K562 (cell line): Measurements from ENCODE around the gene ZNF284. TPM values are rescaled to one million over a fixed set of nuclear protein-coding genes. Genes with fewer than 3 reads are reported as not detected.
A peak's percentile ranks its signal among the peaks of the same experiment; 100 is the strongest.

ENCODE experiments used
- BRF1 ChIP-seq: IDR thresholded peaks from 3 replicates; pipeline ENCODE4 v1.6.1; 2011; ENCODE audit warnings: borderline replicate concordance, mild to moderate bottlenecking; ENCODE audit not compliant: insufficient read length; ENCODE audit errors: extremely low read depth
- CAMTA2 ChIP-seq: fragments of 250-450 bp; sonication (Bioruptor Pico); conservative IDR thresholded peaks from 2 replicates; pipeline ENCODE4 v1.5.1; 2022
- CEBPG ChIP-seq, 3 experiments: fragments of 200-800 bp in 1 of 3; sonication (Bioruptor generic) in 1 of 3; sonication (generic) in 1 of 3; formaldehyde crosslinking in 1 of 3; IDR thresholded peaks in 2 of 3; conservative IDR thresholded peaks in 1 of 3; 2 replicates each; pipeline versions ENCODE4 v1.6.1 to v1.8.0; 2016 to 2022; ENCODE audit warnings: missing compliant biosample characterization in 2 of 3, missing genetic modification characterization in 2 of 3, mild to moderate bottlenecking in 1 of 3, missing genetic modification reagents in 1 of 3
- HMG20A ChIP-seq: fragments of 450-650 bp; formaldehyde crosslinking; conservative IDR thresholded peaks from 2 replicates; pipeline ENCODE4 v1.4.0; 2020; ENCODE audit warnings: mild to moderate bottlenecking, mixed read lengths
- KAT8 ChIP-seq: fragments of 450-650 bp; IDR thresholded peaks from 2 replicates; pipeline ENCODE4 v1.6.1; 2016; ENCODE audit warnings: low read depth, mild to moderate bottlenecking
- KLF10 ChIP-seq: fragments of 250-450 bp; sonication (Bioruptor Pico); IDR thresholded peaks from 2 replicates; pipeline ENCODE4 v1.6.1; 2021; ENCODE audit warnings: matching md5 sums
- MNT ChIP-seq, 2 experiments: fragments of 450-650 bp; conservative IDR thresholded peaks; 2 replicates each; pipeline ENCODE4 v1.6.1; 2017; ENCODE audit warnings: mild to moderate bottlenecking in 2 of 2, moderate library complexity in 2 of 2
- OTX1 ChIP-seq: fragments of 450-650 bp; formaldehyde crosslinking; IDR thresholded peaks from 2 replicates; pipeline ENCODE4 v1.4.0; 2022; ENCODE audit warnings: mild to moderate bottlenecking
- POLR3A ChIP-seq: IDR thresholded peaks from 2 replicates; pipeline ENCODE4 v1.6.1; 2011; ENCODE audit warnings: borderline replicate concordance, mild to moderate bottlenecking, moderate library complexity; ENCODE audit not compliant: insufficient read length, insufficient read depth; ENCODE audit errors: extremely low read depth
- SETDB1 ChIP-seq: IDR thresholded peaks from one replicate; pipeline ENCODE4 v1.6.1; 2012; ENCODE audit warnings: low read length, control low read depth, inconsistent platforms
- SIN3B ChIP-seq: fragments of 450-650 bp; IDR thresholded peaks from 2 replicates; pipeline ENCODE4 v1.6.1; 2017; ENCODE audit warnings: low read depth, mild to moderate bottlenecking, moderate library complexity
- SIX5 ChIP-seq, 2 experiments: IDR thresholded peaks; 2 replicates each; pipeline ENCODE4 v1.6.1; 2011; ENCODE audit warnings: low read length in 2 of 2, borderline replicate concordance in 1 of 2, low read depth in 1 of 2, mild to moderate bottlenecking in 1 of 2, moderate library complexity in 1 of 2; ENCODE audit not compliant: insufficient read depth in 1 of 2
- SP2 ChIP-seq: IDR thresholded peaks from 2 replicates; pipeline ENCODE4 v1.6.1; 2011; ENCODE audit warnings: mild to moderate bottlenecking, low read depth, low read length, moderate library complexity; ENCODE audit not compliant: poor library complexity, severe bottlenecking; ENCODE audit errors: extremely low read depth
- ZBTB49 ChIP-seq: sonication (generic); formaldehyde crosslinking; IDR thresholded peaks from 2 replicates; pipeline ENCODE4 v1.8.0; 2022; ENCODE audit warnings: missing genetic modification reagents, mild to moderate bottlenecking, borderline replicate concordance
- ZNF165 ChIP-seq: fragments of 250-450 bp; sonication (Bioruptor Pico); IDR thresholded peaks from 2 replicates; pipeline ENCODE4 v1.4.0; 2020; ENCODE audit warnings: borderline replicate concordance
- ZNF197 ChIP-seq: fragments of 200-800 bp; sonication (Bioruptor generic); IDR thresholded peaks from 2 replicates; pipeline ENCODE4 v1.6.1; 2016; ENCODE audit warnings: low read depth, missing genetic modification characterization, missing compliant biosample characterization
- ZNF408 ChIP-seq: fragments of 250-450 bp; sonication (Bioruptor Pico); IDR thresholded peaks from 2 replicates; pipeline ENCODE4 v1.4.0; 2020; ENCODE audit warnings: low read depth, mild to moderate bottlenecking, moderate library complexity
- polyA plus RNA-seq, 8 experiments: library from polyadenylated mRNA; depleted of rRNA in 4 of 8; stranded (reverse) in 5 of 8; unstranded in 3 of 8; fragments of >200 nt; fragmentation: Nextera tagmentation in 2 of 8; fragmentation: Illumina TruSeq in 1 of 8; extraction: Ambion mirVana in 2 of 8; extraction: Trizol in 1 of 8; gene quantifications; 2 replicates each; pipeline versions ENCODE4 v1.2.1 to v1.2.3, GENCODE V29; 2011 to 2014; ENCODE audit warnings: inconsistent platforms in 1 of 8, missing spikeins in 1 of 8
- total RNA-seq, 7 experiments: library from RNA; depleted of rRNA in 6 of 7; stranded (reverse); fragments of >200 nt in 6 of 7; fragmentation: Illumina TruSeq in 2 of 7; extraction: Trizol in 2 of 7; gene quantifications; 2 replicates each; pipeline versions ENCODE4 v1.2.1 to v1.2.3, GENCODE V29; 2011 to 2021; ENCODE audit warnings: low replicate concordance in 1 of 7
- TF ChIP-seq, protein P1 (sequence below): fragments of 450-650 bp; IDR thresholded peaks from 2 replicates; pipeline ENCODE4 v1.6.1; 2016; ENCODE audit warnings: antibody characterized with exemption
- TF ChIP-seq, protein P2 (sequence below): fragments of 450-650 bp; formaldehyde crosslinking; IDR thresholded peaks from 2 replicates; pipeline ENCODE4 v1.4.0; 2022; ENCODE audit warnings: missing genetic modification characterization

Gene ZNF284
- total and polyA plus RNA-seq, 9 of the 15 experiments (the other 6 are each of a cell fraction or from before 2014, with no cell fraction given): 0.07 to 0.24 (median 0.20) TPM

DNA sequence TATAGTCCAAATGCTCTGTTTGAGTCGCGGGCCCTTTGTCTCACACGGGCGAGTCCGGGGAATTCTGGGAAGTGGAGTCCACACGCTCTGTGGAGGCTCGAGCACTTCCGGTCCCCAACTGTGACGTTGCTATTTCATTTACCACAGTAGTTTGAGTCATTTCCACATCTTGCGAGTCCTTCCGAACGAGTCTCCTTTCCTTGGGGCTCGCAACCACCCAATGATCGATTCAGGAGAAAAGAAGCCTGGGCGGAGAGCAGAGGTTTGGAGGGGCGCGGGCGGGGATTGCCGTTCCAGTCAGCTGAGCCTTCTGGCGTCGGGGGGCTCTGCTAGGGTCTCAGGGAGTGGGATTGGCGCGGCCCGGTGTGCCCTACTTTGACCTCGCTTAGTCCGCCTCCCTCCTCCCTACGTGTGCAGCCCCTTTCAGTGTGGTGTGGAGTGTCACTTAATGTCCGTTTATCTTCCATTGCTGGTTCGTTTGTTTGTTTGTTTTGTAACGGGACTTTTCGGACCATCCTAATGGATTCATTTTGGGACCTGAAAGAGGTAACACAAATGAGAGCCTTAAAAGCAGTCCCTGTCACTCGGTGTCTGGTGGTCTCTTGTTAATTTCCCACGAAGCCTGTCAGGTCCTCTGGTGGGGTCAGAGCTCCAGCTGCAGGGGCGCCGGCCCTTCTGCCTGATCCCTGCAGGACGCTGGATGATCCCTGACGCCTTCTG, 46.6 kb upstream of the ZNF284 start, which contains the start of gene ZNF222 (continued):
- TF ChIP-seq SETDB1 (no peak), ZBTB49 (CRISPR knock-in tag) (no peak), ZNF408 (CRISPR knock-in tag) (no peak), CEBPG (CRISPR knock-in tag; IDR thresholded peaks at IDR 0.05) (peak; percentile 45), CEBPG (tag; conservative IDR thresholded peaks at IDR 0.05 in 1 of 2, IDR thresholded peaks at IDR 0.05 in 1 of 2) (no peak), KAT8 (no peak), SP2 (no peak), CAMTA2 (CRISPR knock-in tag) (no peak), SIX5 (IDR thresholded peaks at IDR 0.05; ENCODE audit: borderline replicate concordance in 1 of 2, insufficient read depth in 1 of 2, low read depth in 1 of 2, low read length in 2 of 2) (peak; percentile 61 to 68; a peak in 3 of 4 replicates), BRF1 (no peak), SIN3B (no peak), POLR3A (no peak), OTX1 (CRISPR knock-in tag) (no peak), KLF10 (CRISPR knock-in tag) (no peak), ZNF197 (CRISPR knock-in tag) (no peak), ZNF165 (no peak), HMG20A (no peak), MNT (conservative IDR thresholded peaks at IDR 0.05) (peak in 1 of 2 experiments; percentile 41; a peak in 1 of 4 replicates)
- TF ChIP-seq, protein P1, sequence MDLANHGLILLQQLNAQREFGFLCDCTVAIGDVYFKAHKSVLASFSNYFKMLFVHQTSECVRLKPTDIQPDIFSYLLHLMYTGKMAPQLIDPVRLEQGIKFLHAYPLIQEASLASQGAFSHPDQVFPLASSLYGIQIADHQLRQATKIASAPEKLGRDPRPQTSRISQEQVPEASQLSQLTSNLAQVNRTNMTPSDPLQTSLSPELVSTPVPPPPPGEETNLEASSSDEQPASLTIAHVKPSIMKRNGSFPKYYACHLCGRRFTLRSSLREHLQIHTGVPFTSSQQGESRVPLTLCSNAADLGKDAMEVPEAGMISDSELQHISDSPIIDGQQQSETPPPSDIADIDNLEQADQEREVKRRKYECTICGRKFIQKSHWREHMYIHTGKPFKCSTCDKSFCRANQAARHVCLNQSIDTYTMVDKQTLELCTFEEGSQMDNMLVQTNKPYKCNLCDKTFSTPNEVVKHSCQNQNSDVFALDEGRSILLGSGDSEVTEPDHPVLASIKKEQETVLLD: no peak
- TF ChIP-seq, protein P2, sequence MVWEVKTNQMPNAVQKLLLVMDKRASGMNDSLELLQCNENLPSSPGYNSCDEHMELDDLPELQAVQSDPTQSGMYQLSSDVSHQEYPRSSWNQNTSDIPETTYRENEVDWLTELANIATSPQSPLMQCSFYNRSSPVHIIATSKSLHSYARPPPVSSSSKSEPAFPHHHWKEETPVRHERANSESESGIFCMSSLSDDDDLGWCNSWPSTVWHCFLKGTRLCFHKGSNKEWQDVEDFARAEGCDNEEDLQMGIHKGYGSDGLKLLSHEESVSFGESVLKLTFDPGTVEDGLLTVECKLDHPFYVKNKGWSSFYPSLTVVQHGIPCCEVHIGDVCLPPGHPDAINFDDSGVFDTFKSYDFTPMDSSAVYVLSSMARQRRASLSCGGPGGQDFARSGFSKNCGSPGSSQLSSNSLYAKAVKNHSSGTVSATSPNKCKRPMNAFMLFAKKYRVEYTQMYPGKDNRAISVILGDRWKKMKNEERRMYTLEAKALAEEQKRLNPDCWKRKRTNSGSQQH (CRISPR knock-in tag): no peak
